IMR-90 (cell line): ENCODE data around the gene PAF1. TPM values are rescaled to one million over a fixed set of nuclear protein-coding genes. Genes with fewer than 3 reads are reported as not detected.

ENCODE experiments used
- ATAC-seq: fragments of 200-7000 bp; cut with Tn5 transposase; 2 replicates; pipeline ENCODE4 v1.9.1; 2020; ENCODE audit warnings: low read depth, mild to moderate bottlenecking, moderate library complexity
- BruUV-seq: library from RNA; stranded (reverse); fragments of 400-500 nt; replicated peaks from 2 replicates; lab custom pipeline; 2021; lab: Mats Ljungman, UMichigan
- CTCF ChIA-PET: fragments of 300-600 bp; formaldehyde crosslinking; extraction: SDS; loops from one replicate; lab custom pipeline; 2021; ENCODE audit warnings: antibody characterized with exemption; lab: Yijun Ruan, JAX
- POLR2A ChIA-PET: fragments of 300-600 bp; sonication (Branson Sonifier 250); formaldehyde crosslinking; loops from one replicate; lab custom pipeline; 2022; ENCODE audit warnings: antibody characterized with exemption; ENCODE audit not compliant: unreplicated experiment; lab: Charles Lee
- DNase-seq: peaks from one replicate; pipeline ENCODE4 v3.0.0; 2013
- H2AFZ ChIP-seq: replicated peaks from 2 replicates; pipeline ENCODE3; 2013; ENCODE audit warnings: low read length, mild to moderate bottlenecking; ENCODE audit not compliant: poor library complexity
- H2AK5ac ChIP-seq: 2 replicates; pipeline ENCODE4 v1.6.1; 2013; ENCODE audit warnings: low read depth, low read length, inconsistent platforms
- H2AK9ac ChIP-seq: replicated peaks from 2 replicates; pipeline ENCODE3; 2013; ENCODE audit warnings: mild to moderate bottlenecking, low read depth, low read length, moderate library complexity; ENCODE audit not compliant: poor library complexity
- H2BK120ac ChIP-seq: 2 replicates; pipeline ENCODE4 v1.6.1; 2013; ENCODE audit warnings: low read depth, low read length, inconsistent platforms
- H2BK15ac ChIP-seq: 3 replicates; pipeline ENCODE4 v1.6.1; 2013; ENCODE audit warnings: low read depth, low read length, inconsistent platforms
- H2BK20ac ChIP-seq: 2 replicates; pipeline ENCODE4 v1.6.1; 2013; ENCODE audit warnings: low read depth, mild to moderate bottlenecking, inconsistent platforms, low read length, moderate library complexity
- H2BK5ac ChIP-seq: 2 replicates; pipeline ENCODE4 v1.6.1; 2013; ENCODE audit warnings: mild to moderate bottlenecking, low read depth, low read length, inconsistent platforms; ENCODE audit not compliant: poor library complexity, severe bottlenecking
- H3K14ac ChIP-seq: replicated peaks from 2 replicates; pipeline ENCODE4 v1.6.1; 2013; ENCODE audit warnings: low read depth, low read length, inconsistent platforms
- H3K18ac ChIP-seq: 2 replicates; pipeline ENCODE4 v1.6.1; 2013; ENCODE audit warnings: low read depth, low read length, control low read depth
- H3K23ac ChIP-seq: 2 replicates; pipeline ENCODE4 v1.6.1; 2013; ENCODE audit warnings: low read depth, low read length, inconsistent platforms
- H3K27ac ChIP-seq: 2 replicates; pipeline ENCODE4 v1.5.1; 2013; ENCODE audit warnings: mild to moderate bottlenecking, control low read depth, low read length; ENCODE audit not compliant: insufficient read depth
- H3K27me3 ChIP-seq: 2 replicates; pipeline ENCODE4 v1.6.1; 2013; ENCODE audit warnings: low read length; ENCODE audit not compliant: control insufficient read depth, insufficient read depth
- H3K36me3 ChIP-seq: 2 replicates; pipeline ENCODE4 v1.6.1; 2013; ENCODE audit warnings: low read length, mixed read lengths; ENCODE audit not compliant: control insufficient read depth, insufficient read depth
- H3K4ac ChIP-seq: 2 replicates; pipeline ENCODE4 v1.6.1; 2013; ENCODE audit warnings: low read depth, low read length, inconsistent platforms
- H3K4me1 ChIP-seq: 2 replicates; pipeline ENCODE4 v1.6.1; 2013; ENCODE audit warnings: low read length, mixed read lengths; ENCODE audit not compliant: control insufficient read depth, insufficient read depth
- H3K4me2 ChIP-seq: 2 replicates; pipeline ENCODE4 v1.6.1; 2013; ENCODE audit warnings: low read depth, mild to moderate bottlenecking, control low read depth, low read length, moderate library complexity
- H3K4me3 ChIP-seq: 2 replicates; pipeline ENCODE4 v1.5.1; 2013; ENCODE audit warnings: low read depth, mild to moderate bottlenecking, control low read depth, low read length, moderate library complexity; ENCODE audit not compliant: insufficient read depth
- H3K56ac ChIP-seq: 2 replicates; pipeline ENCODE4 v1.6.1; 2013; ENCODE audit warnings: low read length, inconsistent platforms; ENCODE audit not compliant: insufficient read depth; ENCODE audit errors: extremely low read depth
- H3K79me1 ChIP-seq, 2 experiments: 2 replicates each; pipeline ENCODE4 v1.6.1; 2013; ENCODE audit warnings: low read length in 2 of 2, inconsistent platforms in 1 of 2, low read depth in 1 of 2
- H3K9ac ChIP-seq: 2 replicates; pipeline ENCODE4 v1.6.1; 2013; ENCODE audit warnings: low read depth, low read length, control low read depth
- H3K9me1 ChIP-seq: 2 replicates; pipeline ENCODE4 v1.6.1; 2013; ENCODE audit warnings: low read length, inconsistent platforms; ENCODE audit not compliant: insufficient read depth
- H3K9me3 ChIP-seq: 2 replicates; pipeline ENCODE4 v1.6.1; 2013; ENCODE audit warnings: low read length; ENCODE audit not compliant: control insufficient read depth, insufficient read depth
- H4K20me1 ChIP-seq: 2 replicates; pipeline ENCODE4 v1.6.1; 2013; ENCODE audit warnings: low read length, inconsistent platforms; ENCODE audit not compliant: insufficient read depth
- H4K5ac ChIP-seq: 2 replicates; pipeline ENCODE4 v1.6.1; 2013; ENCODE audit warnings: mild to moderate bottlenecking, low read depth, low read length, control low read depth
- H4K8ac ChIP-seq, 2 experiments: 2 replicates each; pipeline ENCODE4 v1.6.1; 2013; ENCODE audit warnings: low read depth in 2 of 2, low read length in 2 of 2, control low read depth in 1 of 2, inconsistent platforms in 1 of 2
- H4K91ac ChIP-seq: 2 replicates; pipeline ENCODE4 v1.6.1; 2013; ENCODE audit warnings: low read depth, low read length, inconsistent platforms; ENCODE audit not compliant: insufficient read depth
- CEBPB ChIP-seq: IDR thresholded peaks from 2 replicates; pipeline ENCODE4 v1.6.1; 2012; ENCODE audit warnings: low read depth, low read length, improper control_type of control experiment
- CHD1 ChIP-seq: IDR thresholded peaks from 2 replicates; pipeline ENCODE4 v1.6.1; 2012; ENCODE audit warnings: low read depth, low read length, improper control_type of control experiment
- ELK1 ChIP-seq: fragments of 150-350 bp; IDR thresholded peaks from 2 replicates; pipeline ENCODE4 v1.6.1; 2016; ENCODE audit warnings: low read depth, mild to moderate bottlenecking, low read length, moderate library complexity, borderline replicate concordance
- MAZ ChIP-seq: IDR thresholded peaks from 2 replicates; pipeline ENCODE4 v1.6.1; 2012; ENCODE audit warnings: low read depth, mild to moderate bottlenecking, low read length, improper control_type of control experiment, moderate library complexity, borderline replicate concordance
- MXI1 ChIP-seq: IDR thresholded peaks from 2 replicates; pipeline ENCODE4 v1.6.1; 2012; ENCODE audit warnings: low read depth, mild to moderate bottlenecking, low read length, moderate library complexity, borderline replicate concordance
- POLR2A ChIP-seq: IDR thresholded peaks from 2 replicates; pipeline ENCODE4 v1.6.1; 2012; ENCODE audit warnings: mild to moderate bottlenecking, low read depth, low read length
- RAD21 ChIP-seq: IDR thresholded peaks from 2 replicates; pipeline ENCODE4 v1.6.1; 2012; ENCODE audit warnings: low read length, improper control_type of control experiment
- SMC3 ChIP-seq: fragments of 150-350 bp; IDR thresholded peaks from 2 replicates; pipeline ENCODE4 v1.6.1; 2016; ENCODE audit warnings: low read depth, mild to moderate bottlenecking, antibody characterized with exemption, low read length, moderate library complexity
- WGBS, 2 experiments: methylation state at CpG; one replicate each; pipeline versions ENCODE4 v1.1.5 to v1.1.7; 2013; ENCODE audit warnings: missing lambda C conversion rate in 2 of 2; ENCODE audit not compliant: insufficient read length in 1 of 2; ENCODE audit errors: extremely low coverage in 2 of 2; 5-methylcytosine and 5-hydroxymethylcytosine counted together
- dilution Hi-C: fragments of 300-500 bp; cut with HindIII; formaldehyde crosslinking; loops from one replicate; pipeline ENCODE4 v1.14.3; 2018; ENCODE audit warnings: low sequenced_read_pairs; ENCODE audit not compliant: unreplicated experiment
- in situ Hi-C: fragments of 300-500 bp; cut with MboI; formaldehyde crosslinking; loops from 3 replicates; pipeline ENCODE4 v1.14.3; 2019; ENCODE audit warnings: low sequenced_read_pairs, inconsistent platforms, mixed read lengths
- intact Hi-C: fragments of 100-400 bp; cut with micrococcal nuclease; formaldehyde crosslinking; loops from 2 replicates; pipeline ENCODE4 v1.10.0; 2022
- polyA plus RNA-seq, 3 experiments: library from polyadenylated mRNA; depleted of rRNA; stranded (reverse); fragments of >200 nt; gene quantifications; 2 replicates each; pipeline ENCODE4 v1.2.3, GENCODE V29; 2012; ENCODE audit warnings: low replicate concordance in 1 of 3
- total RNA-seq: library from RNA; depleted of rRNA; stranded (reverse); fragments of >200 nt; gene quantifications from 2 replicates; pipeline ENCODE4 v1.2.3, GENCODE V29; 2012
- TF ChIP-seq, protein P1 (sequence below): conservative IDR thresholded peaks from 2 replicates; pipeline ENCODE4 v1.5.1; 2012; ENCODE audit warnings: mild to moderate bottlenecking, low read depth, low read length, improper control_type of control experiment
- TF ChIP-seq, protein P2 (sequence below): fragments of 150-350 bp; IDR thresholded peaks from 2 replicates; pipeline ENCODE4 v1.6.1; 2017; ENCODE audit warnings: mild to moderate bottlenecking, antibody characterized with exemption, low read length, low read depth

PAF1 gene
- total and polyA plus RNA-seq, 2 of the 4 experiments (the other 2 are of a cell fraction), result 45.7 to 54.3 TPM

- Histone ChIP-seq H3K9me3 (no peaks in the 10 kb centered on the region), H3K4me3 (peak overlapping the region; percentile 90), H2BK15ac (peak overlapping the region; percentile 49; the same call in 1 of the 3 replicates), H4K20me1 (peaks cover 43% of the 10 kb centered on the region), H4K91ac (peak overlapping the region; percentile 91), H4K8ac (peak overlapping the region; percentile 85 to 94; a peak in 3 of 4 replicates), H3K9me1 (peaks cover 11% of the 10 kb centered on the region; the same call in 1 of the 2 replicates), H3K56ac (peak overlapping the region; percentile 95), H3K18ac (peak overlapping the region; percentile 72), H3K23ac (peak overlapping the region; percentile 99), H3K27me3 (no peaks in the 10 kb centered on the region), H2AK5ac (peak overlapping the region; percentile 79), H2AK9ac (peak overlapping the region; percentile 91), H3K79me1 (peaks cover 11 to 71% of the 10 kb centered on the region in 2 experiments), H3K4ac (peak overlapping the region; percentile 98), H3K14ac (peak overlapping the region; percentile 100), H2AFZ (peak overlapping the region; percentile 79), H3K27ac (peak overlapping the region; percentile 98), H2BK20ac (peak overlapping the region; percentile 65), H3K4me2 (peak overlapping the region; percentile 72), H3K36me3 (peaks cover 33% of the 10 kb centered on the region), H3K9ac (peak overlapping the region; percentile 99), H2BK5ac (peak overlapping the region; percentile 88), H4K5ac (peak overlapping the region; percentile 74), H3K4me1 (peaks cover 23% of the 10 kb centered on the region), H2BK120ac (peak overlapping the region; percentile 87)
- CTCF ChIA-PET, result interaction anchor here (0.5 to 1.1 kb wide), 3 partner anchors 16 to 117 kb away, joined by 3 to 4 read pairs (median 3); no protein-coding TSS in a partner anchor
- intact Hi-C loops, result loop anchor here (2.0 kb wide), 1 partner anchor 291 kb away; no protein-coding TSS in a partner anchor
- in situ Hi-C loops, result no loop called here
- DNase-seq (peak; percentile 28), ATAC-seq (no peak)
- no TSS peak for BruUV-seq
- dilution Hi-C loops, result no loop called here
- 19% methylated on average over 6 of the region's 18 CpGs; no CpG with 5 or more reads in 1 of the 2 experiments for WGBS, 2 experiments
- POLR2A ChIA-PET, result interaction anchor here (0.6 to 0.8 kb wide), 2 partner anchors 18 to 22 kb away, joined by 4 to 13 read pairs; partner anchors contain the start of gene RPS16
- TF ChIP-seq CHD1, result no peak
- TF ChIP-seq, protein P1, sequence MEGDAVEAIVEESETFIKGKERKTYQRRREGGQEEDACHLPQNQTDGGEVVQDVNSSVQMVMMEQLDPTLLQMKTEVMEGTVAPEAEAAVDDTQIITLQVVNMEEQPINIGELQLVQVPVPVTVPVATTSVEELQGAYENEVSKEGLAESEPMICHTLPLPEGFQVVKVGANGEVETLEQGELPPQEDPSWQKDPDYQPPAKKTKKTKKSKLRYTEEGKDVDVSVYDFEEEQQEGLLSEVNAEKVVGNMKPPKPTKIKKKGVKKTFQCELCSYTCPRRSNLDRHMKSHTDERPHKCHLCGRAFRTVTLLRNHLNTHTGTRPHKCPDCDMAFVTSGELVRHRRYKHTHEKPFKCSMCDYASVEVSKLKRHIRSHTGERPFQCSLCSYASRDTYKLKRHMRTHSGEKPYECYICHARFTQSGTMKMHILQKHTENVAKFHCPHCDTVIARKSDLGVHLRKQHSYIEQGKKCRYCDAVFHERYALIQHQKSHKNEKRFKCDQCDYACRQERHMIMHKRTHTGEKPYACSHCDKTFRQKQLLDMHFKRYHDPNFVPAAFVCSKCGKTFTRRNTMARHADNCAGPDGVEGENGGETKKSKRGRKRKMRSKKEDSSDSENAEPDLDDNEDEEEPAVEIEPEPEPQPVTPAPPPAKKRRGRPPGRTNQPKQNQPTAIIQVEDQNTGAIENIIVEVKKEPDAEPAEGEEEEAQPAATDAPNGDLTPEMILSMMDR, result peak; percentile 19; the same call in 1 of the 2 replicates
- peak; percentile 80 for TF ChIP-seq CEBPB
- peak; percentile 30; the same call in 1 of the 2 replicates for TF ChIP-seq POLR2A
- no peak for TF ChIP-seq ELK1
- no peak for TF ChIP-seq MAZ
- 0 out of 2 replicates have a peak, but pooled peaks have one; percentile 6 for TF ChIP-seq MXI1
- TF ChIP-seq, protein P2, sequence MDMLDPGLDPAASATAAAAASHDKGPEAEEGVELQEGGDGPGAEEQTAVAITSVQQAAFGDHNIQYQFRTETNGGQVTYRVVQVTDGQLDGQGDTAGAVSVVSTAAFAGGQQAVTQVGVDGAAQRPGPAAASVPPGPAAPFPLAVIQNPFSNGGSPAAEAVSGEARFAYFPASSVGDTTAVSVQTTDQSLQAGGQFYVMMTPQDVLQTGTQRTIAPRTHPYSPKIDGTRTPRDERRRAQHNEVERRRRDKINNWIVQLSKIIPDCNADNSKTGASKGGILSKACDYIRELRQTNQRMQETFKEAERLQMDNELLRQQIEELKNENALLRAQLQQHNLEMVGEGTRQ, result no peak
- no peak for TF ChIP-seq SMC3
- TF ChIP-seq RAD21, result 0 out of 2 replicates have a peak, but pooled peaks have one; percentile 20
Observed at GRCh38 chr19:39413911-39414608, 23.2 kb upstream of the PAF1 start.
